GM18858 (cell line): Measurements from ENCODE around the gene FANCC.

Experiments
- ATAC-seq: cut with Tn5 transposase; IDR thresholded peaks from one replicate; pipeline ENCODE4 v1.9.1; 2021; ENCODE audit not compliant: unreplicated experiment

FANCC gene

DNA sequence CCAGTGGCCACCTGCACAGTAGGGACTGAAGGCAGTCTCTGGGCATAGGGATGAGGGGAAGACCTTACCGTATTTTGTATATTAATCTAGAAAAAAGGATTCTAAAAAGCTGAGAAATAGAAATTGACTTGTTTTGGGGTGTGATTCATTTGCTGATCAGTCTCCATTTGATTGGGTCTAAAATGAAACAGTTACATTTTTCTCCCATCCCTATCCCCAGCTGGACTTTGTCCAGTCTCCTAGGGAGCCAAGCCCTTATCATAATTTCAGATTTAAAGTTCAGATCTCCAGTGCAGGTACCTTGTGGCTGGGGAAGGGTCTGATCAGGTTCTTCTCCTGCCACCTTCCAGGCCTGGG is 240.8 kb downstream of the FANCC start:
- ATAC-seq: no peak

DNA sequence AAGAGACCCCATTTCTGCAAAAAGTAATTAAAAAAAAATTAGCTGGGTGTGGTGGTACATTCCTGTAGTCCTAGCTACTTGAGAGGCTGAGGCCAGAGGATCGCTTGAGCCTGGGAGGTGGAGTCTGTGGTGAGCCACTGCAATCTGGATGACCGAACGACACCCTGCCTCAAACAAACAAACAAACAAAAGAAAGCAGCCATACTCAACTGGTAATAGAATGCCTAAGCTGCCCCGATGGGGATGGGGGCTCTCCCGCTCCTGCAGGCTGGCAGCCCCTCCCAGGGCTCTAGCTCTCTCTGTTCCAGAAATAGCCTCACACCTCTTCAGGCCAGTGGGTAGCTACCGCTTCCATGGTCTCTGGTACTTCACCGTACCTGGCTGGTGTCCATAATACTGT is 241.8 kb downstream of the FANCC start:
- no peak for ATAC-seq

- no peak for ATAC-seq
Observed at GRCh38 chr9:95074632-95075031, 242.9 kb downstream of the FANCC start.

- ATAC-seq: no peak
Observed at GRCh38 chr9:95073918-95074317, 243.6 kb downstream of the FANCC start.

DNA sequence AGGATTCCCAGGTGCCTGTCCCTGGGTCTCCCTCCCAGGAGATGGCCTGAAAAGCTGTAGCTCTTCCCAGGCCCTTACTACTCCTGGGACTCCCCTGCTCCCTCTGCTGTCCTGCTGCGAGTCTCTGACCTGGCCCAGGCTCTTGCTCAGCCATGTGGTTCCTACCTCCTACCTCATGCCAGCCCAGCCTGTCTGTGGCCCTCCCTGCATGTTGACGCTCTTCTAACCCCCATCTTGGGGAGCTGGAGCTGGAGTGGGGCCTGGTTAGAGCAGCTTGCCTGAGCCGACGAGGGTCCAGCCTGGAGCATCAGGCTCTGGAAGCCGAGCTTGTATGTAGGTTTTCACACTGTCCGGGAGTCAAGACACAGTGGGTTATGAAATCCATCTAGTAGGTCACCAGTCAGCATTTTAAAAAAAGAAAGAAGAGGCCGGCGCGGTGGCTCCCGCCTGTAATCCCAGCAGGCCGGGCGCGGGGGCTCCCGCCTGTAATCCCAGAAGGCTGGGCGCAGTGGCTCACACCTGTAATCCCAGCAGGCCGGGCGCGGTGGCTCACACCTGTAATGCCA is 244.4 kb downstream of the FANCC start:
- no peak for ATAC-seq

DNA sequence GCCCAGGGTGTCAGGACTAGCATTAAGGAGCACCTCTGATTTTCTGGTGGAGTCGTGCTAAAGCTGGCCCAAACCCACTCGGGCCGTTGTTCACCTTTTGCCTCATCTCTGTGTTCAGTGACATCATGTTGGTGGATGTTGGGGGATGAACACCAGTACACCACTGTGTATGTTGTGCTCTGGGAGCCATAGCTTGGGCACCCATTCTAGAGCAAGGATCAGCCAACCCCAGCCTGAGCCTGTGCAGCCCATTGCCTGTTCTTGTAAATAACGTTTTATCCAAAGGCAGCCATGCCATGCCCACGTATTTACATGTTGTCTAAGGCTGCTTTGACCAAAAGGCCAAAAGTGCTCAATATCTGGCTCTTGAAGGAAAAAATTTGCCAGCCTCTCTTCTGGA is 245.6 kb downstream of the FANCC start:
- no peak for ATAC-seq

DNA sequence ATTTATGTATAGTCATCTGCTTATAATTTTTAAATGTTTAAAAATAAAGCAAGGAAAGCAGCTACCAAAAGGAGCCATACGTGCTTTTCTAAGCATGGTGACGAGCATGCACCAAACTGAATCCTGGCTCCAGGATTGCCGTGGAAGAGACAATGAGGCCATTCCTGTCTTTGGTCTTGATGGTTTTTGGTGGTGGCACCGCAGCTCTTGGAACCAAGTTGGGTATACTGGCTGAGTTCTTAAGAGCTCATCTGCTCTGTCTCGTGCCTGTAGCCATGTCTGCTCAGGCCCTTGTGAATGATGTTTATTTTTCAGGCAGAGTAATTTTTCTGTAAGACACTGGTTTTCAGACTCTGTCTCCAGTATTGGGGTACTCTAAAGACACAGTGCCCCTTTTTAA is 246.1 kb downstream of the FANCC start:
- no peak for ATAC-seq

GRCh38 chr9:95070549-95071021 is 246.9 kb downstream of the FANCC start:
- ATAC-seq: no peak

DNA sequence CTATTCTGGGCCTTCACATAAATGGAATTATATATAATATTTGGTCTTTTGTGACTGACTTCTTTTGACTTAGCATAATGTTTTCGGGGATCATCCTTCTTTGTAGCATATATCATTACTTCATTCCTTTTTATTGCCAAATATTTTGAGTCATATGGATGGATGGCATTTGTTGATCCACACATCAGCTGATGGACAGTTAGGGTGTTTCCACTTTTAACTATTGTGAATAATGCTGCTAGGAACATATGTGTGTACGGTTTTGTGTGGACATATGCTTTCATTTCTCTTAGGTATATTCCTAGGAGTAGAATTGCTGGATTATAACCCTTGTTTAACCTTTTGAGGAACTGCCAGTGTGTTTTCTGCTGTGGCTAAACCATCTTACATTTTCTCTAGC is 249.6 kb downstream of the FANCC start:
- no peak for ATAC-seq

DNA sequence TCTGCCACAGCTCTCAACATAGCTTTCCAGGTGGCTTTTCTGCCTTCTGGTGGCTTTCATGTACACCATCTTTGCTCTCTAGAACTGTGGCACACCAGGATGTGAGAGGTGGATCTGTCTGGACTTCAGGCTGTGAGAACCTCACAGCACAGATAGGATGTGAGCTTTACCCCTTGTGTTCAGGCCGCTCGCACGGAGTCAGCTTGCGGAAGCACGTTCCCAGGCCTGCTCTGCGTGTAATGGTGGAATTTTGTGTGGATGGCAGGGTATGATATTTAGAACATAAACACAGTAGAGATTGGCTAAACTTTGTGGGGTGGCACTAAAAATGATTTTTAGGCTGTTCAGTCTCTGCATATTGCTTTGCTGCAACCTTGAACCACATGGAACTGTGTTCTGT is 250.5 kb downstream of the FANCC start:
- ATAC-seq: no peak

GRCh38 chr9:95065224-95065623 is 252.3 kb downstream of the FANCC start:
- no peak for ATAC-seq

DNA sequence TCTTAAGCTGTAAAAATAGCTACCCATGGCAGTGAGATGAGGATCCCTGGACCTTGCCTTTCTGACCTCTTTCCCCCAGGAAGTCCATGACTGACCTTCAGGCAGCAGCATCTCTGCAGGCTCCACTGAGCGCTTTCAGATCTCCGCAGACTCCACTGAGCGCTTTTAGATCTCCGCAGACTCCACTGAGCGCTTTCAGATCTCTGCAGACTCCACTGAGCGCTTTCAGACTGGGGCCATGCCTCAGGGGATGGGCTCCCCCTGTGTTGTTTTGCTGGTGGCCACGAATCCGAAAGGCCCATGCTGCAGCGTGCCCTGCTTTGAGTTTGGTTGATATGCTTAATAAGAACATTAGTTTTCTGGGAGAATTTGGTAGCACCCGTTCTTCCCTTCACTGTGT is 254.2 kb downstream of the FANCC start:
- ATAC-seq: no peak

DNA sequence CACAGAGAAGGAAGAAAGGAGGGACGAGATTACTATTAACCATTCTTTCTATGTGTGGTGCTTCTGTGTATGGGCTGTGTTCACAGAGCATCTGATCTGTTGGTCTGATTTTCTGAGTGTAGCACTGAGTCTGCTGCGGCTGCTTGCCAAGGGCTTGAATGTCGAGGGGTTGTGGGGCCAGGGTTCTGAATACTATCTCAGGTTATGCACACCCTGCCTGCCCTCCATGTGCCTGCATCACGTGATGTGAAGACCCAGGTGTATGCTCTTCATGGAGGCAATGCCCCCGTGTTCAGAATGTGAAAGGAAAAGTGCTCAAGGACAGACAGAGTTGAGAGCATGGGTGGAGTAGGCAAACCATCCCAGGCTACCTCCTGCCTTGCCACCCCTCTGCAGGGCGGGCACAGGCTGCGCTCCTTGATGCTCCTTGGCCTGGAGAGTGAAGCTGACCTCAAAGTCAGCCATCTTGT is 254.9 kb downstream of the FANCC start:
- ATAC-seq: no peak

DNA sequence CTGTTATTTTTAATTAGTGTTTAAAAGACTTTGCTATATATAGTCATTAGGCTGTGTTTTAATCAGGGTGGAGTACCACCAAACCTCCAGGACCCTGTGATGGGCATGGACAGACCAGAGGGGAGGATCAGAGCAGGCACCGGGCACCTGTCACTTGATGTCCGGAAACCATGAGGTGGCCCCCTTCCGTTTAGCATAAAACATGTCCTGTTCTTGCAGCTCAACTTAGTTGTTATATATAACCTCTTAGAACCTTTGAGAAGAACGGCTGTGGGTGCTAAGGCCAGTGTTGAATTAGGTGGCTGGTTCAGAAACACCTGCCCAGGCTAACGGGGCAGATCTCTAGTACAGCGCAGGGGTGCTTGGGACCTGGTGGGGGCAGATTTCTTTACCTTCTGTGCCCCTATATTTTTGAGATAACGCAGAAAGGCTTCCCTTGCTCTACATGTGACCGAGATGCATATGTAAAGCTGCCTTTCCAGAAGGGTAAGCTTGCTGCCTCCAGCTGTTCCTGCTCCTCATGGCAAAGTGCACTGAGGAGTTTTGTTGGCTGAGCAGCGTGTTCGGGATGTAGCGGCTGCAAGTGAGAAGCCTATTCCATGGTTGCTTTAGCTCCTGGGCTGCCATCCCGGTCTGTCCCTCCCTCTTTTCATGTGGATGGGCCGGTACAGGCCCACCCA is 255.5 kb downstream of the FANCC start:
- ATAC-seq: no peak

DNA sequence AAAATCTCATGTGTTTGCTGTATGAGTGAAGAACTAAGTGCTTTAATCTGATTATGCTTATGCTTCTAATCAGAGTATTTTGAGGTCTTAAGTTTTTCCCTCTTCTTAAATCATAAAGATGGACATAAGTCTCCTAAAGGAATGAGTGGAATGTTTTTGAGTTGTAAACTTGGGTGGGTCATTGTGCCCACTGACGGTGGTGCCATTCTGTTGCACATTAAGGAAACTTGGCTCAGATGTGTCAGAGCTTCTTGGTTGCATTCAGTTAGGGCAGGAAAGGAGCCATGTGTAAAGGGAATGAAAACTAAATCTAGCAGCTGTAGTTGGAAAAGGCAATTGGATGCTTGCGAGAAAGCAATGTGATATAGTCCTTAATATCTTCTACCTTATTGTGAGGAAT is 256.6 kb downstream of the FANCC start:
- no peak for ATAC-seq

DNA sequence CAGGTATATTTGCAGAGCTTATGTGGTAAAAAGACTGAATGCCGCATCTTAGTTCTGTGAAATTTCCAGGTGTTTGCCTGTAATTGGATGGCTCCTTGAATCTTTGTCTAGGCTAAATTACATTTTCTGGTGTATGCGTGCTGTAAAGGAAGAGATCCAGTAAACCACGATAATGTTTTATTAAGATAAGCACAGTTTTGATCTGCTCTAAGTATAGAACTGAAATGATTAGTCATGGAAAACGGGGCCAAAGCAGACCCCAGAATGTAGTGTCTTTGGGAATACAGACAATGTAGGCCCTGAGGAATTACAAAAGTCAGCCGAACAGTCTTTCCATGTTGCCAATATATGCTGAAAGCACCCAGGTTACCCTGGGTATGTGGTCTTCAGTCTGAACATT is 257.3 kb downstream of the FANCC start:
- no peak for ATAC-seq

DNA sequence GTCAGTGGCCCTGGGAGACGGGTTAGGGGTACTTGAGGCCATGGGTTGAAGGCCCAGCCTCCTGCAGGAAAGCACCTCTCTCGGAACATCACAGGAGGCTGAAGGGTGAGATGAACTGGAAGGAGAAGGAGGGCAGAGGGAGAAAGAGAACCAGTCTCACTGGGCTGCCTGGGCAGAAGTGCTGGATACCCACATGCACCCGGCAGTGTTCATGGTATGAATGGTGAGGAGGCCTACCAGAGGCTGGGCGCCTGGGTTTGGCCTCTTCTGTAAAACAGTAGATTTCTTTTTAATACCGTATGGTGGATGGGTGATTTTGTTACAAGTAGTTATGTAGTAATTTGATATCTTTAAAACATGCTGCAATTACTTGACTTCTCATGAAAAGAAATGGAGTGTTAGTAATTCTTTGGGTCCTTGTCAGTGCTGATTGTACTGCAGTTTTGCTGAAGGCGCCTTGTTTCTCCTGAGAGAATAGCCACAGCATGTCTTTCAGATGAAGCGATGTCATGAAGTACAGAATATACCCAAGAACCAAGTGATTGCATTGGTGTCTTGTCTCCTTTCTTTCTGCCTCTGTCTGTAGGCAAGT is 258.6 kb downstream of the FANCC start:
- ATAC-seq: no peak

DNA sequence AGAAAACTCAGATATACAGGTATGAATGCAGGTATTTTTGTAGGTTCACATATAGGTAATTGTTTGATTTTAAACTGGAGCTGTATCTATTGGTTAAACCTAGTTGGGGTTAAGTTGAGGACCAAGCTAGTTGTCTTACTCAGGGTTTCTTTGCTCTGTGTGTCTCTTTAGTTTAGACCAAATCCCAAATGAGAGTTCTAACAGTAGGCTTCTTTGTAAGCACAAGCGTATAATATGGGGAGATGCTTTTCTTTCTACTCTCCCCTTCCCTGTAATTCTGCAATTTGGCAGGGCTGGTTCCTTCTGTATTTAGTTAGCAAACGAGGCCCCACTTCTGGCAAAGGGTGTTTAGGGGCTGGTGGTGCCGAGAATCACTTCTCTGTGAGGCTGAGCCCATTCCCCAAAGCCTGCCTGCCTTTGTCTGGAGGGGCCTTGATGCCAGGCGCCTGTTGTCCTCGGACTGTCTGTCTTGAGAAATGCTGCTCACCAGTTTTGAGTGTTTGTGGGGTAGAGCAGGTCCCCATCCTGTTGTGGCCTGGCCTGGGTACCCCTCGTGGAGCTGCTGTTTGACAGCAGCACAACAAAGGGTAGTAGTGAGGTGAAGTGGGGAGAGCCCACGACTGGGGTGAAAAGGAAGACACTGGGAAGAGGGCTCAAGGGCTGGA is 259.3 kb downstream of the FANCC start:
- no peak for ATAC-seq

DNA sequence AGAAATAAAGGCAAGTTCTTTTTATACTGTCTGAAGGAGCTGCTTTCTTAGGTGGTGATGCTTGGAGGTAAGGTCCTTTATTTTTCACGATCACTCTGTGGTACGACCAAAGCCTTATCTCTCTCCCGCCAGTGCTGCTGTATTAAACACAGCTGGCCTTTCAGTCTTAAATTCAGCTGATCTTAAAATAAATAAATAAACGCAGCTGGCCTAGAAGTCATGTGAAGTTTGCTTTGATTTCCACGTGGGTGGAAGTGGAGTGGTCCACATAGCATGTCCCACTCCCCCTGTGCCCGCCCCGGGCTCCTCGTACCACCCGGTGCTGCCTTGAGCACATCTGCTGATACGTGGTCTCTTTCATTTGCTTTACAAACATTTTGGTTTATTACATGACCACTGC is 260.4 kb downstream of the FANCC start:
- ATAC-seq: no peak

- ATAC-seq: no peak
Observed at GRCh38 chr9:95055851-95056551, 261.5 kb downstream of the FANCC start.

DNA sequence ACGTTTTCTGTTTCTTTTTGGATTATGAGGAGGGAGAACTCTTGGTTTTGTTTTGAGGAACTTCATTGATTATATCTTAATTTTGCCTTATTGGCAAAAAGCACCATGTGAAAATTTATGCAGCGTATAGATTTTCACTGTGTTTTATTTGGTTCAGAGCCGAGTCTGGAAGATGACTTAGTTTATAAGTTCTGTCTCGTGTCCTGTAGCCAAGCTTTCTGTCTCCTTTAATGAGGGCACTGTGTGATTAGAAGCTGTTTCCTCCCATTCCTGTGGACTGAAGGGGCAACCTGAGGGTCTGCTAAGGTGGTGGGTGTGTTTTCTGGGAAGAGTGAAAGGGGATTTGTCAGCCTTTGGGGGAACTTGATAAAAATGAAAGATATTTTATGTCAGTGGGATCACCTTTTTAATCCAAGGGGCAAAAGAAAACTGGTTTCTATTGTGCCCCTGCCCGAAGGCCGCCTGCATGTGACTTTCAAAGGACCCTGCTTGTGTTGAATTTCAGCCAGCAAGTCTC is 262.1 kb downstream of the FANCC start:
- ATAC-seq: no peak
